Femur (tissue), 1 donor: ENCODE results near the gene TMEM92.

Source experiments
- DNase-seq: peaks from one replicate; pipeline ENCODE4 v3.0.0-alpha.2; 2017

Gene TMEM92

GRCh38 chr17:50328363-50329325, 54.4 kb downstream of the TMEM92 start:
- DNase-seq = peak; percentile 50

DNA sequence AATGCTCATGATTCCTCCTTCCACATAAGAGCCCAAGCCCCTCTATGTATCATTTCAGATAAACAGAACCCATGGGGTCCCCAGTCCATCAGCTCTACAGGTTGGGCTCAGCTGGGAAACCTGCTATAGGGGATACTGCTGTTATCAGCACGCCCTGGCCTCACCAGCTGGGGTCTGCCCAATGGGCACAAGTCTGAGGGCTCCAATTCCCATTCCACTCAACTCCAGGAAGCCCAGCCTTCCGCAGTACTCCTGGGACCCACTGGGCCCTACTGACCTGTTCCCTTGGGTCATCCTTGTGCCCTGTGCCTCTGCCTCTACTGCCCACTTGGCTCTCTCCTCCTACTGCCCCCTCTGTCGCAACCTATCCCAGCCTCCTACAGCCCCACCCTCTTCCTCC, 55.5 kb downstream of the TMEM92 start:
- DNase-seq = no peak

DNA sequence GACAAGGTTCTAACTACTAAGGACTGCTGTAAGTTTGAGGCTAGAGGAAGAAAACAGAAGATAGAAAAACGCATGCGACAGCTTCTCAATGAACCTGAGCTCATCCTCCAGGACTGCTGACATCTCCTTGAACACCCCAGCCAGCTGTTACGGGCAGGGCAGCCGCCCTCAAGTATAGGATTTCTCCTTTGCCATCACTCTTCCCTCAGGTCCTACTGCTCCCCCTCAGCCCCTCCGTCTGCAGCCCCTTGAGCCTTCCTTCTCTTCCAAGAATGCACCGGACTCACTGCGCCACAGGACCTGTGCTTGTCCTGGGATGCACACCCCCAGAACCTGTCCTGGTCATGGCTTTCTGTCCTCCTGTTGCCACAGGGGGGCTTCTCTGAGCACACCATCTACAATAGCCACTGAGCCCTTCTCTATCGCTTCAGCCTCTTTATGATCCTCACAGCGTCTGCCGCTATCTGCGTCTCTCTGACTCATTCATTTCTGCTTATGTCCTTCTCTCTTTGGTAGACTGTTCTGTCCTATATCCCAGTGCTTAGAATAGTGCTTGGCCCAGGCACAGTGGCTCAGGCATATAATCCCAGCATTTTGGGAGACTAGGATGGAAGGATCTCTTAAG, 56.0 kb downstream of the TMEM92 start:
- DNase-seq = no peak
